GM08714 (cell line): Measurements from ENCODE around the gene RIPK3.

Source experiments
- H3K4me3 ChIP-seq: fragments of 200-500 bp; sonication (Bioruptor generic); 2 replicates; pipeline ENCODE4 v1.5.1; 2014; ENCODE audit warnings: mild to moderate bottlenecking, low read length, inconsistent platforms
- ZNF274 ChIP-seq: IDR thresholded peaks from 2 replicates; pipeline ENCODE4 v1.6.1; 2012; ENCODE audit warnings: mild to moderate bottlenecking, low read depth, low read length

Gene RIPK3

DNA sequence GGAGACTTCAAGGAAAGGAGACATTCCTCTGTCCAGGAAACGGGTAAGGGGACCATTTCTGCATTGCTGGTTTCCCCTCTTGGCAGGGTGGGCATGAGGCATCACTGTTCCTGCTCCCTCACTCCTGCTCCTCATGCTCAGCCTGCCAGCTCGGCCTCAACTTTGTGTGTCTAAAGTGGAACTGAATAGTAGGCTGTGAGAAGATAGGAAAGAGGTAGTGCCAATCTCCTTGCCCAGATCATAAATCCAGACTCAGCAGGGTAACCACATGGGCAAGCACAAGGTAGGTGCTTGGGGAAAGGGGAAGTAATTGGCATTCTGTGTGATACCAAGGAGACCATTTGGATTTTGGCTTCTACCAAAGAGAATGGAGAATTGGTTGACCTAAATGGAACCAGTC, 25.9 kb downstream of the RIPK3 start:
- no peak for TF ChIP-seq ZNF274
- no peak overlapping the region; the same call in 1 of the 2 replicates for H3K4me3 ChIP-seq

DNA sequence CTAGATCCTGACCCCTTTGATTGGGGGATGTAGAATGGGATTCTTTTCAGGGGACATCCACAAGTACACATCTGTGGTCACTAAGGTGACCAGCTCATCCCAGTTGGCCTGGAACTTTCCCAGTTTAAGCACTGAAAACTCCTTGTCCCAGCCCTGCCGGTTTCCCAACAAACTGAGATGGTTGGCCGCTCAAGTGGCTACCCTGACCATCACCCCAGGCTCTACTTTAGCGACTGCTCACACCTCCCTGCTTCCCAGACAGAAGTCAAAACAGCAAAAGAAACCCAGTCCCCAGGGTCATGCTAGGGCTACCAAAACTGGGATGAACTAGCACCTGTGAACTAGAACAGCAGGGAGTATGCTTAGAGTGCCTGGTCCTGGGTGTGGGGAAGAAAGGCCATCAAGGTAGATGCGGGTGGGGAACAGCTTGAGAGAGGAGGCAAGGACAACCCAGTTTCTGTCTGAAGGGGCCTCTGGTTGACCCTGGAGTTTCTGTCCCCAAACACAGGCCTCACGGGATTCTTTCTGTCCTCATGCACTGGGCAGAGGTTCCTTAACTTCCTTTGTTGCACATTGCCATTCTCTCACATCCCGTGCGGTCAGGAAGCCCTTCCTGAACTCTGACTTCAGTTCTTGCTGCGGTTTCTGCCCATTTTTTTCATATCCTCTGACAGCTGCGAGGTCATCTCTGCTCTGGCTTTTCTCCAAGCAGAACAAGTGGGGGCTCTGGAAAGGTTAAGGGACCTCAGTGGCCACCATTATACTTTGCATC, 26.9 kb downstream of the RIPK3 start:
- peak overlapping the region; percentile 51; the same call in 1 of the 2 replicates for H3K4me3 ChIP-seq
- no peak for TF ChIP-seq ZNF274

DNA sequence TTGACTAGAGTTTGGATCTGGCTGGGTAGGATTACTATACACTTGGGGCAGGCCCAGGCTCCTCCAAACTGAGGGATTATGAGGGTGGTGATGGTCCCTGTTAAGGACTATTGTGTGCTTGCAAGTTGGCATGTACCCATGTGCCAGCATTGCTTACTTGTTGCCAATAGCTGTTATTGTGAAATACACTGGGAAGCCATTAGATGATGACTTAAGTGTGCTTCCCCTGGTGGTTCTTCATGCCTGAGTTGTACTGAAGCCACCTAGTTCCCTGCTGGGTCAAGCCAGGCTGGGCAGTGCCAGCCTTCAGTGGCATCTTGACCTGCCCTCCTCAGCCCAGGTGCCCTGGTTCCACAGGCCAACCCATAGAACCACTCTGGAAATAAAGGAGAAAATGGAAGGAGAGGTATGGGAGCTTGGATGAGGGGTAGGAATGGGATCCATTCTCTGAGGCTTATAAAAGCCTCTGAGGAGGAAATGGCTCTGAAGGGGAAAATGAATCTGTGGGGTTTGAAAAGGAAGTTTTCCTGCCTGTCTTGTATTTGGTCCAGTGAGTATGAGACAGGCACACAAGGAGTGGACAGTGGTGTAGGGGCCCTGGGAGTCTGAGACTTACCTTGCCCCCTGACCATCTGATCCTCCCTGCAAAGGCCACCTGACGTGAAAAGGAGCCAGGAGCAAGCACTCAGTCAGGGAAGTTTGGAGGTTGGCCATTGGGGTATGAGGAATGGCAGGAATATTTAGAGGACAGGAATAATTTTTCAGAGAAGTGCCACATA, 27.8 kb downstream of the RIPK3 start:
- H3K4me3 ChIP-seq, result peak overlapping the region; percentile 51; the same call in 1 of the 2 replicates
- TF ChIP-seq ZNF274, result no peak

DNA sequence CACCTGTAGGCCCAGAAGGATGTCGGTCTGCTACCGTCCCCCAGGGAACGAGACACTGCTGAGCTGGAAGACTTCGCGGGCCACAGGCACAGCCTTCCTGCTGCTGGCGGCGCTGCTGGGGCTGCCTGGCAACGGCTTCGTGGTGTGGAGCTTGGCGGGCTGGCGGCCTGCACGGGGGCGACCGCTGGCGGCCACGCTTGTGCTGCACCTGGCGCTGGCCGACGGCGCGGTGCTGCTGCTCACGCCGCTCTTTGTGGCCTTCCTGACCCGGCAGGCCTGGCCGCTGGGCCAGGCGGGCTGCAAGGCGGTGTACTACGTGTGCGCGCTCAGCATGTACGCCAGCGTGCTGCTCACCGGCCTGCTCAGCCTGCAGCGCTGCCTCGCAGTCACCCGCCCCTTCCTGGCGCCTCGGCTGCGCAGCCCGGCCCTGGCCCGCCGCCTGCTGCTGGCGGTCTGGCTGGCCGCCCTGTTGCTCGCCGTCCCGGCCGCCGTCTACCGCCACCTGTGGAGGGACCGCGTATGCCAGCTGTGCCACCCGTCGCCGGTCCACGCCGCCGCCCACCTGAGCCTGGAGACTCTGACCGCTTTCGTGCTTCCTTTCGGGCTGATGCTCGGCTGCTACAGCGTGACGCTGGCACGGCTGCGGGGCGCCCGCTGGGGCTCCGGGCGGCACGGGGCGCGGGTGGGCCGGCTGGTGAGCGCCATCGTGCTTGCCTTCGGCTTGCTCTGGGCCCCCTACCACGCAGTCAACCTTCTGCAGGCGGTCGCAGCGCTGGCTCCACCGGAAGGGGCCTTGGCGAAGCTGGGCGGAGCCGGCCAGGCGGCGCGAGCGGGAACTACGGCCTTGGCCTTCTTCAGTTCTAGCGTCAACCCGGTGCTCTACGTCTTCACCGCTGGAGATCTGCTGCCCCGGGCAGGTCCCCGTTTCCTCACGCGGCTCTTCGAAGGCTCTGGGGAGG, 28.9 kb downstream of the RIPK3 start, which contains the start of gene LTB4R:
LTB4R (plus strand) TSS at position 857 of the 959 bp plus-strand sequence. CDS start 4,150 bp downstream, outside the sequence.
- H3K4me3 ChIP-seq, result peak within 1 kb of the TSS; percentile 51; the same call in 1 of the 2 replicates
- TF ChIP-seq ZNF274, result no peak

DNA sequence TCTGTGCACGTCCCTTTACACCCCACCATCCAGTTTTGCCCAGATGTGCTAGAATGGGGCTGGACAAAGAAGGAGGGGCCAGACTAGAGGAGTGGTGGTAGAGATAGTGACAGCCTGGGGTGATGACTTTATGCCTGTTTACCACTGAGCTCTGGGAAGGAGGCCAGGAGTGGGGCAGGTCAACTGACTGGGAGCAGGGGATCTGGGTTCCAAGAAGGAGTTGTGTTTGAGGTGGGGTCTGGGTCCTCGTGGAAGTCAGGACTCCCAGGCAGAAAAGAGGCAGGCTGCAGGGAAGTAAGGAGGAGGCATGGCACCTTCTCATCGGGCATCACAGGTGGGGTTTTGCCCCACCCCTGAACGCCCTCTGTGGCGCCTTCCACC, 29.5 kb downstream of the RIPK3 start:
- peak overlapping the region; percentile 51; the same call in 1 of the 2 replicates for H3K4me3 ChIP-seq

DNA sequence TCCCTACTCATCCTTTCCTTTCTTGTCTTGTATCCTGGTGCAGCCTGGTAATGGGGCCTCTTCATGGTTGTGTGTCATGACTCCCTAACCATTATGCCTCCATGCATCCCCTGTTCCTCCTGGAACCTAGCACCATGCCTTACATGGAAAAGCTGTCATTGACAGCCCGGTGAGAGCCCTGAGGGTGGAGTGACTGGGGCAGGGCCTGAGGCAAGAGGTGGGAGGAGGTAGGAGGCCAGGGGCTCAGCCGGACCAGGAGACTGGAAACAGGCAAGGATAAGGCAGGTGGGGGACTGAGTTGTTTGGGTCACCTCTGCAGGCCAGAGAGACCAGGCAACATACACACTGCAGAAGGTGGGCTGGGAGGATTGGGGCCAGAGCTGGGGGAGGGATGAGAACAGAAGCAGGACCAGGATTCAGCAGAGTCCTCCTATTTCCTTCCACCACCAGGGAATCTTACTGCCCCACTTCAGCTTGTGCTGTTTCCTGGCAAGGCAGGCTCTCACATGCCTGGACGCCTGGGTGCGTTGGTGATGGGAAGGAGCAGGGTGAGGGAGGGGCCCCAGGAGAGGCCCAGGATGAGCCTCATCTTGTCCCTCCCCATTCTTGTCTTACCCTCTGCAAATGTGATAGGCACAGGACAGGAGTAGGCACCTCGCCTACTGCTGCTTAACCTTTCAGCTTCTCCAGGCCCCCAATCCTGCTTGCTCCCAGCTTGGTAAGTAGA, 30.1 kb downstream of the RIPK3 start, which contains the start of gene LTB4R2:
LTB4R2 (plus strand) TSS at position 603 of the 727 bp plus-strand sequence. CDS start 525 bp downstream, outside the sequence.
- H3K4me3 ChIP-seq, result peak within 1 kb of the TSS; percentile 51; the same call in 1 of the 2 replicates

More for the DNA sequence above, 29.5 kb downstream of the RIPK3 start:
- TF ChIP-seq ZNF274, result no peak

DNA sequence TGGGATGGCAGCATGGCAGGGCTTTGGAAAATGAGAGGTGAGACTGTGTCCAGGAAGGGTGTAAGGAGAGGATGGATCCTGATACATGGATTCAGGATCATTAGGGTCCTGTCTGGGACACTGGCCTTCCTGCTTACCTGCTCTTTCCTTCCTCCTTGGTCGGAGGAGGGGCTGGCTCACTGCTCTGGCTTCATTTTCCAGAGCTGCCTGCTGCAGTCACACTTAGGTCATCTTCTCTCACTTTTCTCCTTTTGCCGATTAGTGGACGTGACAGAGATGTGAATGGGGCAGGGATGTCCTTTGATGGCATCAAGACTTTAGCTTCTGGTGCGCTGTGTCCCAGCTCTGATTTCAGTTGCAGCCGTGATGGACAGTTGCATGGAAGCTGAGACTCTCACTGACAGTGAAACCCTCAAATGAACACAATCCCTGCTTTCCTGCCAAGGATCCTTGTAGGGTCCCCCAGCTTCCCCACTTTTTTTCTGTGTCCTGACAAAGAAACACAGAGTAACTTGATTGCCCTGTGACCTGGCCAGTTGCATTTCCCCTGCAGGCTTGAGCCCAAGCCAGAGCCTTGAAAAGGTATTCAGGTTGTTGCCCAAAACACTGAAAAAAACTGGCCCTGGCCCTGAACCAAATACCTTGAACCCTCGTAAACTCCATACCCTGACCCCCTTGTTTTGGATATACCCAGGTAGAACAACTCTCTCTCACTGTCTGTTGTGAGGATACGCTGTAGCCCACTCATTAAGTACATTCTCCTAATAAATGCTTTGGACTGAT, 31.3 kb downstream of the RIPK3 start:
- no peak overlapping the region for H3K4me3 ChIP-seq
- no peak for TF ChIP-seq ZNF274

More for the DNA sequence above, 30.1 kb downstream of the RIPK3 start, which contains the start of gene LTB4R2:
- TF ChIP-seq ZNF274, result no peak

DNA sequence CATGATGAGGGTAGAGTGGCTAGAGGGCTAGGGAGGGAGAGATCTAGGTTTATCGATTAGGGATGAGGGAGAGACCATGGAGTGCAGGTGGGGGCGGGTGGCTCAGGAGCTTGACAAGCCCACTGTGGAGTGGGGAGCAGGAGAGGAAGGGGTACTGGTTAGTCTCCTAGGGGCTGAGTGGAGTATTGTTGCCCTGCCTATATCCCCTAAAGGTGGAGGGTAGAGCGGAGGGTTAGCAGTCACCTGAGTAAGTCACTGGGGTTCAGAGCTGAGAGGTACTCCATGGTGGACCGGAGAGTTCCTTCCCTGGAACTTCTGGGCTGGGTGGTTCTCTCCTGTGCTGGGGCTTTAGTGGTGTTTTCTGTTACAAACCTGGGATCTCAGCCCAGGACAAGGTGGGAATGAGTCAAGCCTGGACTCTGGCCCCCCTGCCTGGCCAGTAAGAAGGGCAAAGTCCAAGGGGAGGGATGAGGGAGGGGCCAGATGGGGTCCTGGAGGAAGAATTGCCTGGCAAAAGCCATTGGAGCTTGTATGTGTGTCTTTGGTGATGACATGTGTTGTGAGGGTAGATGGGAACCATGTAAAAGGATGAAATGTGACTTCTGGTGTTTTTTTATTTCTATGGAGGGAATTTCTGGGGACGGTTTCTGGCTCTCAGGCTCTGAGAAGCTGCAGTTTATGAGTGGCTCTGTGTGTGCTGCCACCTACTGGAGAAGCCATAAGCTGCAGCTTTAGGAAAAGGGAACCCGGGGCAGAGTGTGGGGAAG, 32.0 kb downstream of the RIPK3 start, which contains the start of gene CIDEB:
CIDEB (minus strand) TSS at position 403 of the 767 bp plus-strand sequence; CDS start at position 284, 119 bp downstream.
- H3K4me3 ChIP-seq, result no peak within 1 kb of the TSS
- TF ChIP-seq ZNF274, result no peak

DNA sequence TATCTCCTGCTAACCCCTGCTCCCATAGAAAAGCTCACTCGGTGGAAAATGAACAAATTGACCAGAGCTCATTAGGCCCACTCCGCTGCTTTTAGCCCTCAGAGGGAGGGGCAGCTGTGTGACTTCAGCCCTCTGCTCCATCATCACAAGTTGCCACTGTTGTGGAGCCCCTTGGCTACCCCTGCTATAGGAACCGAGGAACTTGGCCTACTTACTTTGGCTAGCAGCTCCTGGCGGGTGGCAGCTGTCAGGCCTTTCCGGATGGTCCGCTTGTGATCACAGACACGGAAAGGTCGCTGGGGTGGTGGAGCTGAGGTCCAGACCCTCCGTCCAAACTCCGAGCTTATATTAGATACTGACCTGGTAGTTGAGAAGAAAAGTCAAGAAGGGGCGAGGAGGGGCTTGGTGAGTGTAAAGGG, 32.6 kb downstream of the RIPK3 start:
- no peak for TF ChIP-seq ZNF274
- H3K4me3 ChIP-seq, result no peak overlapping the region

DNA sequence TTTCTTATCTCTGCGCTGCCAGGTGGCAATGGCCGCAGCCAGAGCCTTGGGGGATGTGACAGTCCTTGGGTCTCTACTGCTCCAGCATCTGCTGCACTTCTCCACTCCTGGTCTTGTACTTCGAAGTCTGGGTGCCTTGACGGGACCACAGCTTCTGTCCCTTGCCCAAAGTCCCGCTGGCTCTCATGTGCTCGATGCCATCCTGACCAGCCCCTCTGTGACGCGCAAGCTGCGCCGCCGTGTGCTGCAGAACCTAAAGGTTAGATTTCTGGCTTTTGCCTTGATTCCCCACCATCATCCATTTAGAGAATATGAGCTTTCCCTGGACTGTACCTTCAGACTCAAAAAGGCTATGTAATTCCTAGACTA, 35.8 kb downstream of the RIPK3 start:
- TF ChIP-seq ZNF274, result no peak
- no peak overlapping the region for H3K4me3 ChIP-seq

DNA sequence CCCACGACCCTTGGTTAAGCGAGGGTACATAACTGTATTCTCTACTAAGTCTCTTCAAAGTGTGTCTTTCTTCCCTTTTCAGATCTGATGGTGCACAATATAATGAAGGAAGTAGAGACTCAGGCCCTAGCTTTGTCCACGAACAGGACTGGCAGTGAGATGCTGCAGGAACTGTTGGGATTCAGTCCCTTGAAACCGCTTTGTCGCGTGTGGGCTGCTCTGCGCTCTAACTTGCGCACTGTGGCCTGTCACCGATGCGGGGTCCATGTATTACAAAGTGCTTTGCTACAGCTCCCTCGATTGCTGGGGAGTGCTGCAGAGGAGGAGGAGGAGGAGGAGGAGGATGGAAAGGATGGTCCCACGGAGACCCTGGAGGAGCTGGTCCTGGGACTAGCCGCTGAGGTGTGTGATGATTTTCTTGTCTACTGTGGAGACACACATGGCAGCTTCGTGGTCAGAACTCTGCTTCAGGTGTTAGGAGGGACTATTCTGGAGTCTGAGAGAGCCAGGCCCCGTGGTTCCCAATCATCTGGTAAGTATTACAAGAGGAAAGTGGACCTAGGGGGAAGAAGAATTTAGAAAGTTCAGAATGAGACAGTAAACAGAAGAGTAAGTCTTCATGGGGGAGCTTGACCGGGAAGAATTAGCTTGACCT, 39.3 kb downstream of the RIPK3 start:
- TF ChIP-seq ZNF274, result no peak
- H3K4me3 ChIP-seq, result peak overlapping the region; percentile 96
